Vagina (tissue), 2 donors: ENCODE results near the gene ATG5.

Experiments used
- POLR2A ChIP-seq, 2 donors: fragments of 450-650 bp; IDR thresholded peaks; one replicate each; pipeline ENCODE4 v1.6.1; 2017; ENCODE audit warnings: antibody characterized with exemption in 2 of 2, mild to moderate bottlenecking in 2 of 2, moderate library complexity in 2 of 2
- POLR2AphosphoS5 ChIP-seq, 2 donors: sonication (generic); formaldehyde crosslinking; IDR thresholded peaks; one replicate each; pipeline ENCODE4 v1.9.0; 2017; ENCODE audit warnings: antibody characterized with exemption in 2 of 2, mild to moderate bottlenecking in 2 of 2, low read depth in 1 of 2; ENCODE audit not compliant: insufficient read depth in 1 of 2
- TF ChIP-seq, protein P1 (sequence below), 3 experiments: fragments of 450-650 bp in 2 of 3; fragments of 200-600 bp in 1 of 3; sonication (generic) in 1 of 3; IDR thresholded peaks; one replicate each; pipeline ENCODE4 v1.5.1; 2017 to 2019; ENCODE audit warnings: antibody characterized with exemption in 3 of 3, mild to moderate bottlenecking in 2 of 3, moderate library complexity in 2 of 3

- TF ChIP-seq, protein P1, sequence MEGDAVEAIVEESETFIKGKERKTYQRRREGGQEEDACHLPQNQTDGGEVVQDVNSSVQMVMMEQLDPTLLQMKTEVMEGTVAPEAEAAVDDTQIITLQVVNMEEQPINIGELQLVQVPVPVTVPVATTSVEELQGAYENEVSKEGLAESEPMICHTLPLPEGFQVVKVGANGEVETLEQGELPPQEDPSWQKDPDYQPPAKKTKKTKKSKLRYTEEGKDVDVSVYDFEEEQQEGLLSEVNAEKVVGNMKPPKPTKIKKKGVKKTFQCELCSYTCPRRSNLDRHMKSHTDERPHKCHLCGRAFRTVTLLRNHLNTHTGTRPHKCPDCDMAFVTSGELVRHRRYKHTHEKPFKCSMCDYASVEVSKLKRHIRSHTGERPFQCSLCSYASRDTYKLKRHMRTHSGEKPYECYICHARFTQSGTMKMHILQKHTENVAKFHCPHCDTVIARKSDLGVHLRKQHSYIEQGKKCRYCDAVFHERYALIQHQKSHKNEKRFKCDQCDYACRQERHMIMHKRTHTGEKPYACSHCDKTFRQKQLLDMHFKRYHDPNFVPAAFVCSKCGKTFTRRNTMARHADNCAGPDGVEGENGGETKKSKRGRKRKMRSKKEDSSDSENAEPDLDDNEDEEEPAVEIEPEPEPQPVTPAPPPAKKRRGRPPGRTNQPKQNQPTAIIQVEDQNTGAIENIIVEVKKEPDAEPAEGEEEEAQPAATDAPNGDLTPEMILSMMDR (IDR thresholded peaks at IDR 0.05) = peak; percentile 27 to 70 (median 32)
- TF ChIP-seq POLR2A (IDR thresholded peaks at IDR 0.05) (no peak), POLR2AphosphoS5 (IDR thresholded peaks at IDR 0.05; ENCODE audit: insufficient read depth in 1 of 2, low read depth in 1 of 2) (peak in 1 of 2 donors; percentile 26)
Measured at GRCh38 chr6:106223300-106223930, 102.1 kb downstream of the ATG5 start.
